Measurements from ENCODE around the gene FAM20C. TPM values are rescaled to one million over a fixed set of nuclear protein-coding genes. Genes with fewer than 3 reads are reported as not detected.

Gene FAM20C
- total RNA-seq, 1 experiment from 2014 or later = 8.8 TPM

- BruUV-seq (replicated peaks) = no TSS peak
- H3K27ac Mint-ChIP-seq (ENCODE audit: low read depth, unreplicated experiment) = no peak overlapping the region
- POLR2A ChIA-PET = no interaction called here
Measured at GRCh38 chr7:183496-184292, 8.7 kb upstream of the FAM20C start.

GRCh38 chr7:184294-185264 is 7.8 kb upstream of the FAM20C start:
- no peak for DNase-seq (ENCODE audit: unreplicated experiment)
- H3K9me3 Mint-ChIP-seq (ENCODE audit: unreplicated experiment) = no peaks in the 10 kb centered on the region
- peaks cover 2% of the 10 kb centered on the region for H3K27me3 Mint-ChIP-seq (ENCODE audit: insufficient read depth, unreplicated experiment)
- H3K27ac Mint-ChIP-seq (ENCODE audit: low read depth, unreplicated experiment) = no peak overlapping the region
- no peak overlapping the region for H3K4me3 Mint-ChIP-seq (ENCODE audit: unreplicated experiment)
- intact Hi-C loops (cut with micrococcal nuclease) = no loop called here
- POLR2A ChIA-PET = no interaction called here
- no peak for TF ChIP-seq CTCF (IDR thresholded peaks at IDR 0.05; ENCODE audit: unreplicated experiment)
- CTCF ChIA-PET = no interaction called here
- BruUV-seq (replicated peaks) = no TSS peak
- H3K36me3 Mint-ChIP-seq (ENCODE audit: insufficient read depth, unreplicated experiment) = no peaks in the 10 kb centered on the region
- H3K4me1 Mint-ChIP-seq (ENCODE audit: insufficient read depth, unreplicated experiment) = no peaks in the 10 kb centered on the region

More at GRCh38 chr7:183496-184292, 8.7 kb upstream of the FAM20C start:
- Mint-ChIP-seq H3K27me3 (ENCODE audit: insufficient read depth, unreplicated experiment) (peaks cover 11% of the 10 kb centered on the region), H3K4me3 (ENCODE audit: unreplicated experiment) (no peak overlapping the region), H3K4me1 (ENCODE audit: insufficient read depth, unreplicated experiment) (no peaks in the 10 kb centered on the region), H3K9me3 (ENCODE audit: unreplicated experiment) (no peaks in the 10 kb centered on the region), H3K36me3 (ENCODE audit: insufficient read depth, unreplicated experiment) (no peaks in the 10 kb centered on the region)
- no peak for DNase-seq (ENCODE audit: unreplicated experiment)
- CTCF ChIA-PET = no interaction called here
- intact Hi-C loops (cut with micrococcal nuclease) = no loop called here
- TF ChIP-seq CTCF (IDR thresholded peaks at IDR 0.05; ENCODE audit: unreplicated experiment) = no peak

- BruUV-seq (replicated peaks) = no TSS peak
- TF ChIP-seq CTCF (IDR thresholded peaks at IDR 0.05; ENCODE audit: unreplicated experiment) = no peak
- no peak overlapping the region for H3K27ac Mint-ChIP-seq (ENCODE audit: low read depth, unreplicated experiment)
- ChIA-PET CTCF (no interaction called here), POLR2A (interaction anchor here (1.0 kb wide), 1 partner anchor 15 kb away, joined by 3 read pairs; no protein-coding TSS in a partner anchor)
- no peaks in the 10 kb centered on the region for H3K9me3 Mint-ChIP-seq (ENCODE audit: unreplicated experiment)
- no peaks in the 10 kb centered on the region for H3K36me3 Mint-ChIP-seq (ENCODE audit: insufficient read depth, unreplicated experiment)
- DNase-seq (ENCODE audit: unreplicated experiment) = no peak
- peaks cover 7% of the 10 kb centered on the region for H3K4me1 Mint-ChIP-seq (ENCODE audit: insufficient read depth, unreplicated experiment)
- no peaks in the 10 kb centered on the region for H3K27me3 Mint-ChIP-seq (ENCODE audit: insufficient read depth, unreplicated experiment)
- H3K4me3 Mint-ChIP-seq (ENCODE audit: unreplicated experiment) = no peak overlapping the region
- intact Hi-C loops (cut with micrococcal nuclease) = no loop called here
Measured at GRCh38 chr7:186516-187113, 5.8 kb upstream of the FAM20C start.
